K562 (cell line): ENCODE data around the gene MAP2K4. TPM values are rescaled to one million over a fixed set of nuclear protein-coding genes. Genes with fewer than 3 reads are reported as not detected.

ENCODE experiments used
- ARHGAP35 ChIP-seq: fragments of 450-650 bp; IDR thresholded peaks from 2 replicates; pipeline ENCODE4 v1.6.1; 2018; ENCODE audit not compliant: partially characterized antibody
- BRF1 ChIP-seq: IDR thresholded peaks from 3 replicates; pipeline ENCODE4 v1.6.1; 2011; ENCODE audit warnings: borderline replicate concordance, mild to moderate bottlenecking; ENCODE audit not compliant: insufficient read length; ENCODE audit errors: extremely low read depth
- COPS2 ChIP-seq: fragments of 450-650 bp; conservative IDR thresholded peaks from 2 replicates; pipeline ENCODE4 v1.6.1; 2016; ENCODE audit warnings: mild to moderate bottlenecking, moderate library complexity
- DPF2 ChIP-seq: fragments of 450-650 bp; IDR thresholded peaks from 2 replicates; pipeline ENCODE4 v1.6.1; 2016
- ERF ChIP-seq: fragments of 450-650 bp; formaldehyde crosslinking; IDR thresholded peaks from 2 replicates; pipeline ENCODE4 v1.4.0; 2020; ENCODE audit warnings: mild to moderate bottlenecking, mixed read lengths
- FOSL1 ChIP-seq: fragments of 200-800 bp; sonication (Bioruptor generic); conservative IDR thresholded peaks from 2 replicates; pipeline ENCODE4 v1.6.1; 2016; ENCODE audit warnings: missing genetic modification characterization, missing compliant biosample characterization
- GATAD2A ChIP-seq: fragments of 450-650 bp; IDR thresholded peaks from 2 replicates; pipeline ENCODE4 v1.6.1; 2017
- HOXB6 ChIP-seq: fragments of 250-450 bp; sonication (Bioruptor Pico); IDR thresholded peaks from 2 replicates; pipeline ENCODE4 v1.5.1; 2022; ENCODE audit warnings: mild to moderate bottlenecking, borderline replicate concordance
- KHSRP ChIP-seq: fragments of 450-650 bp; IDR thresholded peaks from 2 replicates; pipeline ENCODE4 v1.6.1; 2017
- MECOM ChIP-seq: fragments of 250-450 bp; sonication (Bioruptor Pico); IDR thresholded peaks from 2 replicates; pipeline ENCODE4 v1.8.0; 2022; ENCODE audit warnings: inconsistent platforms
- MTA2 ChIP-seq: fragments of 450-650 bp; IDR thresholded peaks from 2 replicates; pipeline ENCODE4 v1.6.1; 2016; ENCODE audit warnings: low read depth
- NCOA2 ChIP-seq, 2 experiments: fragments of 450-650 bp; IDR thresholded peaks; 2 replicates each; pipeline ENCODE4 v1.6.1; 2018; ENCODE audit warnings: mild to moderate bottlenecking in 2 of 2, moderate library complexity in 1 of 2; ENCODE audit not compliant: partially characterized antibody in 2 of 2
- REST ChIP-seq, 2 experiments: fragments of 450-650 bp; formaldehyde crosslinking in 1 of 2; IDR thresholded peaks; 2 replicates each; pipeline versions ENCODE4 v1.4.0 to v1.6.1; 2014 to 2020; ENCODE audit warnings: mild to moderate bottlenecking in 2 of 2, borderline replicate concordance in 1 of 2, low read depth in 1 of 2
- SNIP1 ChIP-seq: fragments of 450-650 bp; IDR thresholded peaks from 2 replicates; pipeline ENCODE4 v1.7.1; 2017; ENCODE audit warnings: low read depth, mild to moderate bottlenecking
- SRSF1 ChIP-seq: fragments of 200-400 bp; formaldehyde crosslinking; IDR thresholded peaks from 2 replicates; pipeline ENCODE4 v1.6.1; 2017; ENCODE audit warnings: mild to moderate bottlenecking, low read depth, low read length, moderate library complexity
- THRAP3 ChIP-seq: fragments of 450-650 bp; IDR thresholded peaks from 2 replicates; pipeline ENCODE4 v1.6.1; 2016; ENCODE audit warnings: mild to moderate bottlenecking, inconsistent platforms, borderline replicate concordance
- XRCC3 ChIP-seq: fragments of 450-650 bp; IDR thresholded peaks from 2 replicates; pipeline ENCODE4 v1.6.1; 2017; ENCODE audit warnings: mild to moderate bottlenecking, moderate library complexity
- ZC3H11A ChIP-seq: IDR thresholded peaks from 2 replicates; pipeline ENCODE4 v1.6.1; 2012; ENCODE audit warnings: low read depth, low read length, improper control_type of control experiment
- ZNF217 ChIP-seq: sonication (generic); formaldehyde crosslinking; IDR thresholded peaks from 2 replicates; pipeline ENCODE4 v1.8.0; 2022; ENCODE audit warnings: mild to moderate bottlenecking, missing genetic modification reagents
- ZNF764 ChIP-seq: fragments of 250-450 bp; sonication (Bioruptor Pico); IDR thresholded peaks from 2 replicates; pipeline ENCODE4 v1.4.0; 2020; ENCODE audit warnings: low read depth, mild to moderate bottlenecking, moderate library complexity
- ZSCAN32 ChIP-seq: fragments of 450-650 bp; formaldehyde crosslinking; IDR thresholded peaks from 2 replicates; pipeline ENCODE4 v1.4.0; 2020; ENCODE audit warnings: mild to moderate bottlenecking, moderate library complexity
- polyA plus RNA-seq, 8 experiments: library from polyadenylated mRNA; depleted of rRNA in 4 of 8; stranded (reverse) in 5 of 8; unstranded in 3 of 8; fragments of >200 nt; fragmentation: Nextera tagmentation in 2 of 8; fragmentation: Illumina TruSeq in 1 of 8; extraction: Ambion mirVana in 2 of 8; extraction: Trizol in 1 of 8; gene quantifications; 2 replicates each; pipeline versions ENCODE4 v1.2.1 to v1.2.3, GENCODE V29; 2011 to 2014; ENCODE audit warnings: inconsistent platforms in 1 of 8, missing spikeins in 1 of 8
- total RNA-seq, 7 experiments: library from RNA; depleted of rRNA in 6 of 7; stranded (reverse); fragments of >200 nt in 6 of 7; fragmentation: Illumina TruSeq in 2 of 7; extraction: Trizol in 2 of 7; gene quantifications; 2 replicates each; pipeline versions ENCODE4 v1.2.1 to v1.2.3, GENCODE V29; 2011 to 2021; ENCODE audit warnings: low replicate concordance in 1 of 7
- TF ChIP-seq, protein P1 (sequence below): fragments of 250-450 bp; sonication (Bioruptor Pico); IDR thresholded peaks from 2 replicates; pipeline ENCODE4 v1.4.0; 2020; ENCODE audit warnings: mild to moderate bottlenecking

Gene MAP2K4
- total and polyA plus RNA-seq, 9 of the 15 experiments (the other 6 are each of a cell fraction or from before 2014, with no cell fraction given), result 3.0 to 15.9 (median 10.8) TPM

DNA sequence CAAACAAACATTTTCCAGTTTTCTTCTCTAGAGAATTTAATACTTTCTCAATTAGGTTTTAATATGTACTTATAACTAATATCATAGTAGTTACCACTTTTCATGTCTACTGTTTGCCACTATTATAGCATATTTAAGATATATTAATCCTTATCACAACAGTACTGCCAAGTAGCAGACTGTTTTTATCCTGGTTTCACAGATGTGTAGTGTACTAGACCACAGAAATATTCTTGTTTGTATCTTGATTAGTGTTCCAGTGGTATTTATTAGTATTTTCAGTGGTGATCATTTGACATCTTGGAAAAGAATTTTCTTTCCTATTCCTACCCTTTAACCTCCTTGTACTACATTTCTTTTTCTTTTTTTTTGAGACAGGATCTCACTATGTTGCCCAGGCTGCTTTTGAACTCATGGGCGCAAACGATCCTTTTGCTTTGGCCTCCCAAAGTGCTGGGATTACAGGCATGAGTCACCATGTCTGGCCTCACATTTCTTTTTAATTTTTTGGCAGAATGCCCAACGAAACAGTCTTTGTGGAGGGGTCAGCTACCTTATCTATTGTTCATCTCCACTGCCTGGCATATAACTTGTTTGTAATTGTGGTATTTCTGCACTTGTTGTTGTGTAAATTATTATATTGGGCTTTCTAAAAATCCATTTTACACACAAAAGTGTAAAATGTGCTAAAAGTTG, 27.2 kb downstream of the MAP2K4 start (continued):
- TF ChIP-seq REST (IDR thresholded peaks at IDR 0.05; ENCODE audit: borderline replicate concordance) (no peak), REST (CRISPR knock-in tag; IDR thresholded peaks at IDR 0.05; ENCODE audit: low read depth) (no peak), ZSCAN32 (CRISPR knock-in tag) (no peak), ARHGAP35 (no peak), THRAP3 (no peak), HOXB6 (CRISPR knock-in tag) (no peak), NCOA2 (IDR thresholded peaks at IDR 0.05; ENCODE audit: partially characterized antibody in 2 of 2) (no peak), ZNF764 (CRISPR knock-in tag) (no peak), COPS2 (no peak), ZNF217 (no peak), DPF2 (peak; percentile 38; the same call in 1 of the 2 replicates), ZC3H11A (no peak), SRSF1 (no peak), FOSL1 (tag) (peak; percentile 75), MECOM (CRISPR knock-in tag) (no peak), ERF (CRISPR knock-in tag) (no peak), KHSRP (no peak), GATAD2A (no peak), MTA2 (no peak), SNIP1 (no peak), BRF1 (no peak), XRCC3 (no peak)
- TF ChIP-seq, protein P1, sequence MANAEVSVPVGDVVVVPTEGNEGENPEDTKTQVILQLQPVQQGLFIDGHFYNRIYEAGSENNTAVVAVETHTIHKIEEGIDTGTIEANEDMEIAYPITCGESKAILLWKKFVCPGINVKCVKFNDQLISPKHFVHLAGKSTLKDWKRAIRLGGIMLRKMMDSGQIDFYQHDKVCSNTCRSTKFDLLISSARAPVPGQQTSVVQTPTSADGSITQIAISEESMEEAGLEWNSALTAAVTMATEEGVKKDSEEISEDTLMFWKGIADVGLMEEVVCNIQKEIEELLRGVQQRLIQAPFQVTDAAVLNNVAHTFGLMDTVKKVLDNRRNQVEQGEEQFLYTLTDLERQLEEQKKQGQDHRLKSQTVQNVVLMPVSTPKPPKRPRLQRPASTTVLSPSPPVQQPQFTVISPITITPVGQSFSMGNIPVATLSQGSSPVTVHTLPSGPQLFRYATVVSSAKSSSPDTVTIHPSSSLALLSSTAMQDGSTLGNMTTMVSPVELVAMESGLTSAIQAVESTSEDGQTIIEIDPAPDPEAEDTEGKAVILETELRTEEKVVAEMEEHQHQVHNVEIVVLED, result no peak
